KMS-11 (cell line): ENCODE measurements around the gene PROK2.

Source experiments
- H2AFZ ChIP-seq: fragments of 200-600 bp; sonication (generic); 2 replicates; pipeline ENCODE4 v1.6.1; 2016; ENCODE audit warnings: antibody characterized with exemption, mixed run types, low read depth
- H3K27ac ChIP-seq: fragments of 200-600 bp; sonication (generic); 2 replicates; pipeline ENCODE4 v1.6.1; 2016; ENCODE audit warnings: mild to moderate bottlenecking, mixed run types
- H3K27me3 ChIP-seq: fragments of 200-600 bp; sonication (generic); 2 replicates; pipeline ENCODE4 v1.6.1; 2017; ENCODE audit warnings: mild to moderate bottlenecking, low read depth, mixed run types, moderate library complexity; ENCODE audit not compliant: insufficient read depth
- H3K36me3 ChIP-seq: fragments of 200-600 bp; sonication (generic); 2 replicates; pipeline ENCODE4 v1.6.1; 2017; ENCODE audit warnings: mild to moderate bottlenecking, mixed run types; ENCODE audit not compliant: insufficient read depth
- H3K4me1 ChIP-seq: fragments of 200-600 bp; sonication (generic); 2 replicates; pipeline ENCODE4 v1.6.1; 2016; ENCODE audit warnings: mild to moderate bottlenecking, low read depth, mixed run types; ENCODE audit not compliant: poor library complexity, severe bottlenecking
- H3K4me2 ChIP-seq: fragments of 200-600 bp; sonication (generic); 2 replicates; pipeline ENCODE4 v1.7.0; 2016; ENCODE audit warnings: mild to moderate bottlenecking, mixed run types
- H3K4me3 ChIP-seq: fragments of 200-600 bp; sonication (generic); IDR thresholded peaks from 2 replicates; pipeline ENCODE4 v1.6.1; 2017; ENCODE audit warnings: low read depth, low read length, mixed read lengths; ENCODE audit not compliant: insufficient read depth
- H3K79me2 ChIP-seq: fragments of 200-600 bp; sonication (generic); 2 replicates; pipeline ENCODE4 v1.6.1; 2016; ENCODE audit warnings: low read depth, mixed run types; ENCODE audit not compliant: insufficient read depth
- H3K9ac ChIP-seq: fragments of 200-600 bp; sonication (generic); 2 replicates; pipeline ENCODE4 v1.6.1; 2016; ENCODE audit warnings: mild to moderate bottlenecking, mixed run types
- H4K20me1 ChIP-seq: fragments of 200-600 bp; sonication (generic); 2 replicates; pipeline ENCODE4 v1.6.1; 2016; ENCODE audit warnings: mild to moderate bottlenecking, mixed run types; ENCODE audit not compliant: insufficient read depth
- TF ChIP-seq, protein P1 (sequence below): fragments of 200-600 bp; sonication (generic); conservative IDR thresholded peaks from 2 replicates; pipeline ENCODE4 v1.6.1; 2017; ENCODE audit warnings: low read depth, mild to moderate bottlenecking, antibody characterized with exemption, low read length, moderate library complexity, mixed read lengths

Gene PROK2

DNA sequence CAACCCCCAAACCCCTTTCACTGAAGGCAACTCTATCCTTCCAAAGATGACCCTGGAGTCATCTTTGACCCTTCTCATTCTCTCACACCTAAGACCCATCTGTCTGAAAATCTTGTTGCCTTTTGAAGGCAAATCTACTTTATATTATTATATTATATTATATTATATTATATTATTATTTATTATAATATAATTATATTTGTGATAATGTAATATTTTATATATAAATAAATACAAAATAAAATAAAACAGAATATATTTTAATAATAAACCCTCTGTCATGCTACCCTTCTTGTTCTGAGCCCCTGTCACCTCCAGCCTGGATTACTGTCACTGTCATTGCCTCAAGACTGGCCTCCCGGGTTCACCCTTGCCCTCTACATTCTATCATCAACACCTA lies 5.0 kb upstream of the PROK2 start:
- Histone ChIP-seq H3K4me1 (no peaks in the 10 kb centered on the region), H4K20me1 (no peaks in the 10 kb centered on the region), H3K4me2 (no peak overlapping the region), H3K79me2 (no peaks in the 10 kb centered on the region), H3K27me3 (no peaks in the 10 kb centered on the region), H3K4me3 (no peak overlapping the region), H2AFZ (no peak overlapping the region), H3K36me3 (no peaks in the 10 kb centered on the region), H3K9ac (no peak overlapping the region), H3K27ac (no peak overlapping the region)
- TF ChIP-seq, protein P1, sequence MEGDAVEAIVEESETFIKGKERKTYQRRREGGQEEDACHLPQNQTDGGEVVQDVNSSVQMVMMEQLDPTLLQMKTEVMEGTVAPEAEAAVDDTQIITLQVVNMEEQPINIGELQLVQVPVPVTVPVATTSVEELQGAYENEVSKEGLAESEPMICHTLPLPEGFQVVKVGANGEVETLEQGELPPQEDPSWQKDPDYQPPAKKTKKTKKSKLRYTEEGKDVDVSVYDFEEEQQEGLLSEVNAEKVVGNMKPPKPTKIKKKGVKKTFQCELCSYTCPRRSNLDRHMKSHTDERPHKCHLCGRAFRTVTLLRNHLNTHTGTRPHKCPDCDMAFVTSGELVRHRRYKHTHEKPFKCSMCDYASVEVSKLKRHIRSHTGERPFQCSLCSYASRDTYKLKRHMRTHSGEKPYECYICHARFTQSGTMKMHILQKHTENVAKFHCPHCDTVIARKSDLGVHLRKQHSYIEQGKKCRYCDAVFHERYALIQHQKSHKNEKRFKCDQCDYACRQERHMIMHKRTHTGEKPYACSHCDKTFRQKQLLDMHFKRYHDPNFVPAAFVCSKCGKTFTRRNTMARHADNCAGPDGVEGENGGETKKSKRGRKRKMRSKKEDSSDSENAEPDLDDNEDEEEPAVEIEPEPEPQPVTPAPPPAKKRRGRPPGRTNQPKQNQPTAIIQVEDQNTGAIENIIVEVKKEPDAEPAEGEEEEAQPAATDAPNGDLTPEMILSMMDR, result no peak

DNA sequence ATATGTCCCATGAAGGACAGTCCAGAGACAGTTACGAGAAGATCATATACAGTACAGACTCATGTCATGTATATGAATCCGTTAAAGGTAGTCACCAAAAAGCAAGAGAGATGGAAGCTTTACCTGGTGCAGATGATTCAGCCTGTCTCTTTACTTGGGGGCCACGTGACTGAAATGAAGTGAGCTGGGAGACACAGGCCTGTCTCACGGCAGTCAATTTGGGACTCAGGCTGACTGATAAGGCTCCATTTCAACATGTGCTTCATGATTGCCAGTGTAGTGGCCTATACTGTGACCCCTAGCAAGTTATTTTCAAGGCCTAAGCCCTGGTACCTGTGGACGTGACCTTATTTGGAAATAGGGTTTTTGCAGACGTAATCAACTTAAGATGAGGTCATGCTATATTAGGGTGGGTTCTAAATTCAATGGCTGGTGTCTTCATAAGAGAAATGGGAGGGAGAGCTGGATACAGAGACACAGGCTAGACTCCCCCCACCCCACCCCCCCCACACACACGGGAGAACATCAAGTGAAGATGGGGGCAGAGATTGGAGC lies 3.0 kb upstream of the PROK2 start:
- Histone ChIP-seq H3K79me2 (no peaks in the 10 kb centered on the region), H3K4me1 (no peaks in the 10 kb centered on the region), H3K27ac (no peak overlapping the region), H3K36me3 (no peaks in the 10 kb centered on the region), H3K4me2 (no peak overlapping the region), H3K27me3 (no peaks in the 10 kb centered on the region), H4K20me1 (no peaks in the 10 kb centered on the region), H3K9ac (no peak overlapping the region), H2AFZ (no peak overlapping the region), H3K4me3 (no peak overlapping the region)
- TF ChIP-seq, protein P1, result no peak

DNA sequence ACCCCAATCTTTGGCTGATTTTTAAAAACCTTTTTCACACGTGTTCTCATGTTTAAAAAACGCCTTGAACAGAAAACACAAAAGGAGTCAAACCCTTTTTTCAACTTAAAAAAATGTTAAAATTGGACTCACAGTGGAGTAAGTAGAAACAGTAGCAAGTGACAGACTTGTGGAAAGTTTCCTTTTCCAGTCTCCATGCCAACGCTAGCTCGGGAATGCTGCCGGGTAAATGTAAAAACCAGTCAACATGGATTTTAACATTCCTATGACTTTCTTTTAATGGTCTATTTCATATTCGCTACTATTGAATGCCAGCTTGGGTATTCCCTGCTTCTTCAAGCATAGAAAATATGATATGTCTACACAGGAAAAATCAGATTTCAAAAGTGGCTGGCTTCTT lies 1.6 kb upstream of the PROK2 start:
- Histone ChIP-seq H3K9ac (no peak overlapping the region), H3K36me3 (no peaks in the 10 kb centered on the region), H3K27me3 (no peaks in the 10 kb centered on the region), H3K4me3 (no peak overlapping the region), H4K20me1 (no peaks in the 10 kb centered on the region), H3K4me1 (no peaks in the 10 kb centered on the region), H2AFZ (no peak overlapping the region), H3K79me2 (no peaks in the 10 kb centered on the region), H3K4me2 (no peak overlapping the region), H3K27ac (no peak overlapping the region)
- TF ChIP-seq, protein P1, result no peak

DNA sequence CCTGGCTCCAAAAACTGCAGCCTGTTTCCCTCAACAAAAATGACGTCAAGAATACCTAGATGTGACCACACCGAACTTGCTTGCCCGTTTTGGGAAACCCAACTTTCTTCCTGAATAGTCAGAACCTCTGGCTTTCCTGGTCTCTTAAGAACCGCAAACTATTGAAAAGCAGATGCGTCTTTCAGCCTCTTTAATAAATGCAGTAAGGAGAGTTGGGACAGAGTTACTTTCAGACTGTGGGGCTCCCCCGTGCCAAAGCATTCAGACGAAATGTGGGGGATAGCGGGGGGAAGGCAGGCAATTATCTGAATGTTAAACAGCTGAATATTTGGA lies 1.2 kb upstream of the PROK2 start:
- H3K4me1 ChIP-seq, result no peaks in the 10 kb centered on the region
- no peaks in the 10 kb centered on the region for H3K36me3 ChIP-seq
- no peaks in the 10 kb centered on the region for H4K20me1 ChIP-seq
- H3K9ac ChIP-seq, result no peak overlapping the region
- no peak overlapping the region for H3K27ac ChIP-seq
- H3K79me2 ChIP-seq, result no peaks in the 10 kb centered on the region
- TF ChIP-seq, protein P1, result no peak
- no peak overlapping the region for H2AFZ ChIP-seq
- no peak overlapping the region for H3K4me3 ChIP-seq
- no peak overlapping the region for H3K4me2 ChIP-seq
- no peaks in the 10 kb centered on the region for H3K27me3 ChIP-seq
